Ovary (tissue), 3 donors: ENCODE results near the gene ERCC3.
"Not testable (repeated sequence)": the region's sequence is repeated elsewhere in the genome, so short reads cannot be mapped to it uniquely, and the experiment has no call there.

Experiments used
- CTCF ChIP-seq, 3 donors: fragments of 450-650 bp in 2 of 3; fragments of 200-600 bp in 1 of 3; IDR thresholded peaks; one replicate each; pipeline versions ENCODE4 v1.5.1 to v1.8.0; 2016 to 2022; ENCODE audit warnings: antibody characterized with exemption in 3 of 3, mild to moderate bottlenecking in 1 of 3
- EP300 ChIP-seq: sonication (generic); formaldehyde crosslinking; IDR thresholded peaks from one replicate; pipeline ENCODE4 v1.6.1; 2017; ENCODE audit warnings: antibody characterized with exemption
- POLR2A ChIP-seq: fragments of 450-650 bp; IDR thresholded peaks from one replicate; pipeline ENCODE4 v1.6.1; 2017; ENCODE audit warnings: antibody characterized with exemption, mild to moderate bottlenecking, moderate library complexity
- donor health status: DM: no; HTN: no; CAD: no.

DNA sequence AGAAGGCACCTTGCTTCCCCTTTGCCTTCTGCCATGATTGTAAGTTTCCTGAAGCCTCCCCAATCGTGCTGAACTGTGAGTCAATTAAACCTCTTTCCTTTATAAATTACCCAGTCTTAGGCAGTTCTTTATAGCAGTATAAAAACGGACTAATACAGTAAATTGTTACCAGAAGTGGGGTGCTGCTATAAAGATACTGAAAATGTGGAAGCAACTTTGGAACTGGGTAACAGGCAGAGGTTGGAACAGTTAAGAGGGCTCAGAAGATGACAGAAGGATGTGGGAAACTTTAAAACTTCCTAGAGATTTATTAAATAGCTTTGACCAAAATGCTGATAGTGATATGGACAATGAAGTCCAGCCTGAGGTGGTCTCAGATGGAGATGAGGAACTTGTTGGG is 56.2 kb downstream of the ERCC3 start:
- TF ChIP-seq CTCF (IDR thresholded peaks at IDR 0.05); POLR2A; EP300: not testable (repeated sequence)
